Right ventricle myocardium superior (tissue), 1 donor: ENCODE results near the gene PIP5KL1. TPM values are rescaled to one million over a fixed set of nuclear protein-coding genes. Genes with fewer than 3 reads are reported as not detected.

Source experiments
- ATAC-seq: fragments of 200-7000 bp; cut with Tn5 transposase; one replicate; pipeline ENCODE4 v1.9.1; 2020; ENCODE audit warnings: mild to moderate bottlenecking; ENCODE audit not compliant: poor library complexity
- DNase-seq: peaks from one replicate; pipeline ENCODE4 v3.0.0-alpha.2; 2020
- intact Hi-C: fragments of 100-400 bp; cut with DNase I; formaldehyde crosslinking; loops from one replicate; pipeline ENCODE4 v1.11.2; 2022
- total RNA-seq: library from RNA; stranded (reverse); fragmentation: NEBNext Ultra II Directional; extraction: Animal tissue kit (Norgen Biotek cat#: 25700); gene quantifications from one replicate; pipeline ENCODE4 v1.2.1, GENCODE V29; 2021
- donor health status: DM: no; HTN: yes; CAD: no; lungs with severe emphysema.

PIP5KL1 gene
- total RNA-seq, 1 donor from 2014 or later: 0.48 TPM

DNA sequence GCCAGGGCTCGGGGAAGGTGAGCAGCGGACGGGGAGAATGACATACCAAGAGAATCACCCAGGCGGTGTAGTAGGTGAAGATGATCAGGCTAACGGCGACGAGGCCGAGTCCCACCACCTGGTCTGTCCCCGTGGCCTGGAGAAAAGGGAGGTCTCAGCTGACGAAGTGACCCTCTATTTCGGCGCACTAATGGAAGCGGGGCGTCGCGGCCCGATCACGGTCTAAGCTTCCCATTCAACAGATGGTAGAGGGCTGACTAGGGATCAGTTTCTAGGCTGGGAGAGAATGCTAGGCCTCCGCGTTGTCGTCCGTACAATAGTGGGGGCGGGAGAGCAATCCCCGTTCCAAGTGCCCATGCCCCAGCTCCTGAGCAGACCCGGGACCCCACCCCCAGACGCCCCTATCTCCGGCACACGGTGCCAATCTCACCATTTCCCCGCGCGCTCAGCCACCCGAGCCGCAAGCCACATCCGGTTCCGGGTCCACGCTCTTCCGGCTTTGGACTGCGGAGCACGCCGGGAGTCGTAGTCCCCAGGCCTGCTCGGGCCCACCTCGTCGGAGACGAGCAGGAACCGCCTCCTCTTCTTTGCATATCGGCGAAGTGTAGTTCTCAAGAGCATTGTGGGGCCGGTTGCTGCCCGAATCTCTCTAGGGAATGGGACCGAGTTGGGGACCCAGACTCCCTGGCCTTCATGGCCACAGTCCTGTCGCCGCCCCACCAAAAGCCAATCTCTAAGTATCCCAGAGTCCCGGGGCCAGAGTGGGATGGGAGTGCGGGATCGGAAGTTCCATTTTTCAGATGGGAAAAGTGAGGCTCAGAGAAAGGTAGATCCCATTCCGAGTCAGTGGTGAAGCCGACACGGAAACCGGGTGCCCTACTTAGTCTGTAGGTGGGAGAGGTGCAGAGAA is 7.1 kb upstream of the PIP5KL1 start, which contains the start of gene DPM2:
Gene DPM2, minus strand, starts transcription at position 467 of the 910 bp plus-strand sequence. Its CDS starts 34 bp downstream, at position 433.
- ATAC-seq: peak; percentile 93
- DNase-seq: peak; percentile 89

DNA sequence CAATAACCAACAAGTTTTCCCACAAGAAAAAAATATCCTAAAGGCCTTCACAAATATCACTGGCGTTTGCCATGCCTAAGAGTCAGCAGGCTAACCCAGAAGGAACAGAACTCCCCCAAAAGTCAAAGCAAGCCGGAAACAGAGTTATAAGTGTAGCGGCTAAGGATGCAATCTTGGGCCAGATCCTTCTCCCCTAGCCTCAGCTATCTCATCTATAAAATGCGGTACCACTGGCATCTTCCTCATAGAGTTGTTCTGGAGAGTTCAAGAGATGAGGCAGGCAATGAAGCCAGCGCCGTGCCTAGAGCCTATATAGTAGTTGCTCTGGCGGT is 6.4 kb upstream of the PIP5KL1 start:
- no peak for ATAC-seq
- no peak for DNase-seq
- intact Hi-C loops: no loop called here

More for the DNA sequence above, 7.1 kb upstream of the PIP5KL1 start, which contains the start of gene DPM2:
- intact Hi-C loops: no loop called here

DNA sequence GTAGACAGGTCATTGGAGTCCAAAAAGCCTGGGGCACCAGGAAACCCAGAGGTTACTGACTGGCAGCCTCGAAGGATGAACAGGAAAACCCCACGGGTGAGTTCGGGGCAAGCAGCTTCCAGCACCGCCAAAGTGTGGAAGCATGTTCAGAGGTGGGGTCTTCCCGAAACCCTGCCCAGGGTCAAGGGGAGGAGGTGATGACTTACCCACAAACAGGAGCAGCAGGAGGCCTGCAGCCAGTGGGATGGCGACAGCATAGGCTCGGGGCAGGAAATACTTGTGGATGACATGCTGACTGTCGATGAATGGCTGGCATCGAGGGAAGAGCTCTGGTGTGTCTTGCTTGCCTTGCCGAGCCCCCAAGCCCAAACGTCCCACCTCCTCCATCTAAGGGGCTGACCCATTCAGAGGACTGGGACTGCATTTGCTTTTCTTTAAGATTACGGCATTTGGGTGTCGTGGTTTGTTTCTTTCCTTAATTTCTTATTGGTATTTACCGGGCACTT is 5.8 kb upstream of the PIP5KL1 start:
- intact Hi-C loops: no loop called here
- DNase-seq (no peak), ATAC-seq (no peak)

DNA sequence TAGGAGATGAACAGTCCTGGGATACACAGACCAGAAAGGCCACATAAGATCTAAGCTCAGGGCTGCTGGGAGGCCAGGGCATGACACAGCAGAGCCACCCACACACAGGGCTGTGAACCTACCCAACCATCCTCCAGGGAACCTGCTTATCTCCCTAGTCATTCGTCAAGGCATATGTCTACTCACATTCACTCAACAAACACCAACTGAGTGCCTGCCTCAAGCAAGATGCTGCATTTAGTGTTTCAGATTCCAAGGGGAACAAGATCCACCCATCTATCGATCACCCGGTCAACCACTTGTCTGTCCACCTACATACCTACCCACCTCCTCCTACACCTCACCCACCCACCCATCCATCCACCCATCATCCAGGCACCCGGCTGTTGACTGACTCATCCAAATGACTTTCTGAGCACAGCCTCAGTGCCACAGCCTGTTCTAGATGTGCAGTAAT is 5.2 kb upstream of the PIP5KL1 start:
- DNase-seq (no peak), ATAC-seq (no peak)
- intact Hi-C loops: no loop called here

DNA sequence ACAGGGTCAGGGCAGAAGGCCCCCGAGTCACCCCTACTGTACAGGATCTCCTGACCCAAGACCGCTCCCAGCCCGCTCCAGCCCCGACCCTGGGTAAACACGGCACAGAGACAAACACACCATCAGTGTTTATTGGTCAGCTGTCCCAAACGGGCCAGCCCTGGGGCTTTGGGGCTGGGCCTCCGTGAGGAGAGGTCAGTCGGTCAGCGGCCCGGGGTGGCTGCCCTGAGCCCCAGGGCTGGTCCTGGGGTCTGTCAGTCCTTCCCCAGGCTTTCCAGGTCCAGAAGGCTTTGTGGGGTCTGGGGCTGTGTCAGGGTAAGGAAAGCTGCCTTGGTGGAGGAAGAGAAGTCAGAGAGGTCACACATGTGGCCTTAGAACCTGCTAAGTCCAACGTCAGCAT is 4.4 kb upstream of the PIP5KL1 start:
- intact Hi-C loops: no loop called here
- DNase-seq (no peak), ATAC-seq (no peak)

DNA sequence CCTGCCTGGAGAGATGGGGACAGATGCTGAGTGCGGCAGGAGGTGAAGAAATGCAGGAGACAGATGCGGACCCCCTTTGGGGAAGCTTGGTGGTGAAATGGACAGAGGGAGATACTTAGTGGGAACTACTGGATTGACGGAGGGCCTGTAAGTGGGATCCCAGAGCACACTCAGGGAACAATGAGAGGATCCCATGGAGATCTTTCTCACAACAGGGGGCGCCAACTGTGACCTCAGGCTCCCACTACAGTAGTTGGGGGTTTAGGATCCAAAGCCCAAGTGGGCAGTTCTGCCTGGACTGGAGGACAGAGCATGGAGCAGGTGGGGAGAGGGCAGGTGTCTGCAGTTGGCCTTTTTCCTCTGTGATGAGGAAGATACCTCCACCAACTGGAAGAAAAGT is 3.7 kb upstream of the PIP5KL1 start:
- no peak for ATAC-seq
- intact Hi-C loops: no loop called here

DNA sequence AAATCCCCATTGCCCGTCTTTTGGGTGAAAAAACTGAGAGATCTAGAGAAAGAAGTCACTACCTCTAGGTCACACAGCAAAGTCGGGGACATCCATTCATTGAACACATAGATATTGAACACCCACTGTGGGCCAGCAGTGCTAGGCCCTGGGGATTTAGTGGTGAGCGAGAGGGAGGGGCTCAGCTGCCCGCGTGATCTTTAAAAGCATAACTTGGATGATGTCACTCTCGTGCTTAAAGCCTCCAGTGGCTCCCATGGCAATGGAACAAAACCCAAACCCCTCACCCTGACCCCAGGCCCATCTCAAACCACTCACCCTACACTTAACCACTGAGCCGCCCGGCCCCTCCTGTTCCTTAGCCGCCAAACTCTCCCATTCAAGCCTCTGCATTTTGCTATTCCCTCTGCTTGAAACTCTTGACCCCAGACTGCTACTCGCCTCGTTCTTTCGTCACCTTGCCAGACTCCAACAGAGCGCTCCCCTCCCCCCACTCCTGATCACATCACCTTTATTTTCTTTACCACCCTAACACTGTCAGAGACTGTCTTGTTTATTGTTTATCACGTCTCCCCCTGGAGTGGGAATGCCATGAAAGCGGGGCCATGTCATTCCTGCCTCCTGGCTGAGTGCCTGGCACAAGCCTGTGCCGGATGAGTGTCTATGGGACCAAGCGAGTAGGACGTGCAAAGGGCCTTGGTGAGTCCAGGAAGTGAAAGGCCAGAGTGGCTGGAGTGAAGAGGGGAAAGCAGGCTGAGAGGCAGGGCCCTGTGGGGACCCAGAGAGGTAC is 710 bp upstream of the PIP5KL1 start:
- no peak for DNase-seq
- intact Hi-C loops: no loop called here
- ATAC-seq: no peak

More for the DNA sequence above, 3.7 kb upstream of the PIP5KL1 start:
- no peak for DNase-seq

DNA sequence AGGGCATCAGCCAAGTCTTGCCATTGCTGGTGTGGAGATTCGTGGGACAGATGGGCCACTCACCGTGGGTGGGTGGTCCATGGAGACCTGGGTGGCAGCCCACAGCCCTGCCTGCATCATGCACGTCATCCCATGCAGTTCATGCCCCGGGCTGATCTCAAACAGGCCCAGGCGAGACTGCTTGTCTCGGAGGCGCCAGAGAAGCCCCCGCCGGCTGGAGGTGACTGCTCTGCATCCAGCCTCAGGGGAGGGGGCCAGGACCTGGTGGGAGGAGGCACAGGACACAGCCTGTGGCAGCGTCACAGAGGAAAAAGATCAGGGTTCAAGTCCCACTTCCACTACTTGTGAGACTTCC is 975 bp downstream of the PIP5KL1 start:
- ATAC-seq (no peak), DNase-seq (no peak)
- intact Hi-C loops: no loop called here

DNA sequence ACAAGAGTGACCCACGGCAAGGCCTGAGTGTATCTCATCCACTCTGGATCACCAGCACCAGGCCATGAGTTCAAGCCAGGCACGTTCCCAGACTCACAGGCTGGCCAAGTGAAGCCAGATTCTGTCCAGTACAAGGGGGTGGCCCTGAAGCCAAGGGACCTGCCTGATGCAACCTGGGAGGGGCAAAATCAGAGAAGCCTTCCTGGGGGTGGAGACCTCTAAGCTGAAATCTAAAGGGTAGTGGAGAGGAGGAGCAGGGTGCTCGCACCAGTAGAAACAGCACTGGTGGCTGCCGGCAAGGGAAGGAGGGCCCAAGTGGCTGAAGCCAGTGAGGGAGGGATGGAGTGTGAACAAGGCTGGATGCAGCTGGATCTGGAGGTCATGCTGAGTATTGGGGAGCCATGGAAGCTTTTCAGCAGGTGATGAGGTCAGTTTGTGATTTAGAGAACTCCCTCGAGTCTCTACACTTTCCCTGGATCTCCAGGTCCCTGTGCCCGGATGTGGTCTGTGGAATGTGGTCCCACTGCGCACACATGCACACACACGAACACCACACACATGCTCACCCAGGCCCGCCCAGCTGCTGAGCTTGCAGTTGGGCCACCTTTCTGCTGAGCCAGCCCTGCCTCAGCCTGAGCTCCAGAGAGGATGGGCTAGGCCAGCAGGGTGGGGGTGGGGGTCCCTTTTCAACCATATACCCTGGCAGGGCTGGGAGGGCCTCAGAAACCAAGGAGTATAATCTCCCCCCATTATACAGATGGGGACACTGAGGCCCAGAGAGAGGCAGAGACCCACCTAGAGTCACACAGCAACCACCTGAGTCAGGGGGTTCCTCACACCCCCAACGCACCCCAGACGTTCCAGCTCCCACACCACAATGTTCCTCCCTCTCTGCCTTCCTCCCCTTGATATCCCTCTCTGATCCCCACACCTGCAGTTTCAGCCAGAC is 1.6 kb downstream of the PIP5KL1 start:
- ATAC-seq (no peak), DNase-seq (no peak)
- intact Hi-C loops: no loop called here

DNA sequence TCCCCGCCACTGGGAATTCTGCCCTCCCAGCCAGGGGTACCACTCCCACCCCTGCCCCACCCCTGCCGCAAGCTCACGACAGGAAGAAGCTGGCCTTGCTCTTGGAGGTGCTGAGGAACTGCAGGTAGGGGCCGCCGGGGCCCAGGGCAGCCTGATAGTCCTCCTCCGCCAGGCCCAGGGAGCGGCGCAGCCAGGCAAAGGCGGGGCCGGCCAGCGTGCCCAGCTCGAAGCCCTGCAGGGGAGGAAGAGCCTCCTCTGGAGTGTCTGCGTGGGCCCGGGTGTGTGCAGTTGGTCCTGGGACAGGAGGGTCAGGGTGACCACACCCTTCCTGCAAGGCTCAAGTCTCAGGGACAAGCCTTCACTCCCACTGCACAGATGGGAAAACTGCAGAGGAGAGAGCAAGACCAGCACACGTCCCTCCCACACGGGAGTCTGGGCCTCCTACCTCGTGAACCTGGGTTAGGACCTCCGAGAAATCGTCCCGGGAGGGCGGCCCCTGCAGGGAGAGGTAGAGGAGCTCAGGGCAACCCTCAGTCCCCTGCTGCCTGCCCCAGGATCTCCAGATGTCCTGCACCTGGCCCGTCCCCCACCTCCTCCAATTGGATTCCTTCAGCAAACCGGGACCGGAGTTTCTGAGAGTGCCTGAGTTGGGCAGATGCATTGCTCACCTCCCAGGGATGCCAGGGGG is 2.4 kb downstream of the PIP5KL1 start:
- ATAC-seq (no peak), DNase-seq (no peak)
- intact Hi-C loops: no loop called here

DNA sequence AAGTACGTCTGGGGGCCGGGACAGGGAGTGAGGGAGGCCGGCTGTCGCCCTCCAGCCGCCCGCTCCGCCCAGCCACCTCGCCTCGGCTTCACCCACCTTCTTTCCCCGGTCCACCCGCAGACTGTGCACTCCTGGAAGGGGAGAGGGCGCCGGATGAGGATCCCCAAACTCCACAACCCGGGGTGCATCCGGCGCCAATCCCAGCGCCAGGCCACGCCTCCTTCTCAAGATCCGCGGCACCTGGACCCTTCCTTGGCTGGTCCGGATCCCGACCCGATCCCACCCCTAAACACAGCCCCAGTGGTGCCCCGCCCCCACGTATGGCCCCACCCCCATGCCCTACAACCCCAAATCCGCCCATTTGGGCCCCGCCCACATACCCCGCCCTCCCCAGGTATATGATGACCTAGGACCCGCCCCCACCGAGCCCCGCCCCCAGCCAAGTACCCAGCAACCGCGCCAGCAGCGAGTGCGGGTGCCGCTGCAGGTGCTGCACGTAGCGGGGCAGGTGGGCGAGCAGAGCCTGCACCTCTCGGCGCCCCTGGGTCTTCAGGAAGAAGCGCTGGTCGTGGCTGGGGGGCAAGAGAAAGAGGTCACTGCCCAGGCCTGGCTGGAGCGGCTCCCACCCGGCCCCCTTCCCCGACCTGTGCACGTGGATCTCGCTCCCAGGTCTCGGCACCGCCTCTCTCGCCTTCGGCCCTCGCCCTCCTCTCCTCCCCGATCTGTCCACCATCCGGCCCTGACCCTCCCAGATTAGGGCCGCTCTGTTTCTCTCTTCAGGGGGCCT is 3.2 kb downstream of the PIP5KL1 start:
- ATAC-seq (no peak), DNase-seq (no peak)
- intact Hi-C loops: no loop called here

DNA sequence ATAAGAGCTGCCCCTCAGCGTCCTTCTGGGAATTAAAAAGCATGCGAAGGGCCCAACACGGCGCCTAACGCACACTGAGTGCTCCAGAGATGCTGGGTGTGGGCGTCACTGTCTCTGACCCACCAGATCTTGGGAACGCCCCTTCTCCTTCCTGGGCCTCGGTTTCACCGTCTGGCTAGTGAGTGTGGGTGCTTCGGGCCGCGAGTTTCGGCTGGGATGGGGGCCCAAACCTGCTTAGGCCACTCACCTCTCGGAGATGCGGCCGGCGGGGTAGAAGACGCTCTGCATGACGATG is 3.7 kb downstream of the PIP5KL1 start:
- ATAC-seq: no peak
- intact Hi-C loops: no loop called here

DNA sequence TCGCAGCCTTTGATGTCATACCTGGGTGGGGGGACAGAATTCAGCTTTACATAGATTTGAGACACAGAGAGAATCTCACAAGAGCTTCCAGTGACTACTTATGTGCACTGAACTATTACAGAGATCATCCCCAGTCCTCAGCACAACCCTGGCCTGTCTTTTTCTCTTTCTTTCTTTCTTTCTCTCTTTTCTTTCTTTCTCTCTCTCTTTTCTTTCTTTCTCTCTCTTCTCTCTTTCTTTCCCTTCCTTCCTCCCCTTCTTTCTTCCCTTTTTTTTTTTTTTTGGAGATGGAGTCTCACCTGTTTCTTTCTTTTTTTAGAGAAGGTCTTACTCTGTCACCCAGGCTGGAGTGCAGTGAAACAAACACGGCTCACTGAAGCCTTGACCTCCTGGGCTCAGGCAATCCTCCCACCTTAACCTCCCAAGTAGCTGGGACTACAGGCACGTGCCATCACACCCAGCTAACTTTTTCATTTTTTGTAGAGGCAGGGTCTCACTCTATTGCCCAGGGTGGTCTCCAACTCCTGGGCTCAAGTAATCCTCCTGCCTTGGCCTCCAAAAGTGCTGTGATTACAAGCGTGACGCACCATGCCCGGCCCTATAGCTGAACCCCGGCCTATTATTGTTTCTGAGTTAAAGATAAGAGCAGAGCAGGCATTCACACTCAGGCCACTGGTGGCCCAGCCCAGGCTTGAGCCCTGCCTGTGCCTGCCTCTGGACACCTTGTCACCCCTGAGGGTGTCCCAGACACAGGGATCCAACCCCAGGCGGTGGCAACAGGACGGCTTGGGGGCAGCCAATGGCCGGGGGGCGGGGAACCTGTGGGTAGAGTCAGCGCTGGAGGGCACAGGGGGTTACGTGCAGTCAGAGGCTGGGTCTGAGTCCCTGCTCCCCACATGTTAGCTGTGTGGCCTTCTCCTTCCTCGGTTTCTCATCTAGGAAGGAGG is 4.3 kb downstream of the PIP5KL1 start:
- DNase-seq (no peak), ATAC-seq (no peak)
- intact Hi-C loops: no loop called here

More for the DNA sequence above, 3.7 kb downstream of the PIP5KL1 start:
- no peak for DNase-seq

DNA sequence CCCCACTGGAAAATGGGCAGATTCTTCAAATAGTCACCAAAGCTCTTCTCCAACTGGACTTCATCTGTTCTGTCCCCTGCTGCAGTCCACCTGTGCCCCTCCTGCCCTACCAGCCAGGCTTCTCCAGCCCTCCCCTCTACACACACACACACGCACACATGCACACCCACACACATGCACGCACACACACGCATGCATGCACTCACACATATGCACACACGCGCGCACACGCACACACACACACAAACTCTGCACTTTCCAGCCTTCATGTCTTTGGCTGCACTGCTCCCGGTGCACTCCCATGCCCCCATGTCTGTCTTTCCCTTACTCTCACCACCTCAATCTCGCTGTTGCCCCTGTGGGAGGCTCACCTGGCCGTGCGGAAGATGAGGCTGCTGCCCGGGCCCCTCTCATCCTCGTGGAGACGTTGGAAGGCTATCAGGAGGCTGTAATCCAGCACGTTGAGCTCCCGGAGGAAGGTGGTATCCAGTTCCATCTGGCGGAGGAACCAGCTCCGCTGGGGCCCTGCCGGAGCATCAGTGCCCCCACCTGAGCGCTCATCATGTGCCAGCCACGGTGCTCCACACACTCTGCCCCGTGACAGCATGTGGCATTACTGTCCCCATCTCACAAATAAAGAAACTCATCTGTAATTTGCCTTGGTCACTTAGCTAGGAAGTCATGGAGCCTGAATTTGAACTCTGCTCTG is 5.7 kb downstream of the PIP5KL1 start:
- ATAC-seq (no peak), DNase-seq (no peak)
- intact Hi-C loops: no loop called here

DNA sequence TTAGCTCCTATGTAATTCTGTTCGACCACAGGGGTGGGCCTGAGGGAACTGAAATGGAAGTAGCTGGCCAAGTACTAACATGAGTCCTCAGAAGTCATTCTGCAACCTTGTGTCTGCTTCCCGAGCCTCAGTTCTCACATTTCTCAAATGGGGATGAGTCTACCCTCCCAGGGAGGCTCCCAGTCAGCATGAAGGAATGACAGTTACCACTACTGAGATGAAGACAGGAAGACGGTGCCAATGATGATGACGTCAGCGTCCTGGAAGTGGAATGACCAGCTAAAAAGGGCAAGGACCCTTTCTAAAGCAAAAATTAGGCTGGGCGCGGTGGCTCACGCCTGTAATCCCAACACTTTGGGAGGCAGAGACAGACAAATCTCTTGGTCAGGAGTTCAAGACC is 6.8 kb downstream of the PIP5KL1 start:
- intact Hi-C loops: no loop called here
- DNase-seq (no peak), ATAC-seq (no peak)

DNA sequence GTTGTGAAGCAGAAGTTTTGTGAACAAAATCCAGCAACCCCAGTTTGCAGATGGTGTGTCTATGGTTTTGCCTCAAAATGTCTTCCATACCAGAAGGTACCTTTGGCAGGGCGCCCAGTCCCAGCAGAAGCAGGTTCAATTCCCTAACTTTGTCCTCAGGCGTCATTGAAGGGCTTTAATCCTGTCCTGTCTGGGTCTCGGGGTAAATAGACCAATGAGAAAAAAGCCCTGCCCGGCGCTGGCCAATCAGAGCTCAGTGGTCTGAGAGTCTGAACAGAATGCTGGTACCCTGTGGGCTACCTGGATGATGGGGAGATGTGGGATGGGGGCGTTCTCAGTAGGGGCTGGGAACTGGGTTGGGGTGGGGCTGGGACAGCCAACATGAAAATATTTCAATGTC is 7.5 kb downstream of the PIP5KL1 start:
- intact Hi-C loops: no loop called here
- ATAC-seq: no peak
- DNase-seq: no peak
